GM23248 (cell line): ENCODE data around the gene CD46. TPM values are rescaled to one million over a fixed set of nuclear protein-coding genes. Genes with fewer than 3 reads are reported as not detected.

Experiments
- DNase-seq: peaks from one replicate; pipeline ENCODE4 v3.0.0-alpha.2; 2015
- H2AFZ ChIP-seq: fragments of 200-600 bp; sonication (generic); 2 replicates; pipeline ENCODE4 v1.6.1; 2016; ENCODE audit warnings: antibody characterized with exemption
- H3F3A ChIP-seq: fragments of 200-600 bp; sonication (generic); 2 replicates; pipeline ENCODE4 v1.6.1; 2016; ENCODE audit warnings: mild to moderate bottlenecking, antibody characterized with exemption, mixed run types; ENCODE audit not compliant: insufficient read depth
- H3K27ac ChIP-seq: fragments of 200-600 bp; sonication (generic); 2 replicates; pipeline ENCODE4 v1.5.1; 2016; ENCODE audit warnings: mild to moderate bottlenecking
- H3K27me3 ChIP-seq: fragments of 200-600 bp; sonication (generic); replicated peaks from 2 replicates; pipeline ENCODE4 v1.6.1; 2016; ENCODE audit warnings: mild to moderate bottlenecking; ENCODE audit not compliant: insufficient read depth
- H3K36me3 ChIP-seq: fragments of 200-600 bp; sonication (generic); 2 replicates; pipeline ENCODE4 v1.6.1; 2016; ENCODE audit warnings: low read depth, mild to moderate bottlenecking
- H3K4me1 ChIP-seq: fragments of 200-600 bp; sonication (generic); 2 replicates; pipeline ENCODE4 v1.6.1; 2016; ENCODE audit warnings: mild to moderate bottlenecking; ENCODE audit not compliant: insufficient read depth
- H3K4me2 ChIP-seq: fragments of 200-600 bp; sonication (generic); one replicate; pipeline ENCODE4 v1.6.1; 2016; ENCODE audit warnings: mild to moderate bottlenecking; ENCODE audit not compliant: unreplicated experiment
- H3K4me3 ChIP-seq: fragments of 200-600 bp; sonication (generic); 2 replicates; pipeline ENCODE4 v1.5.1; 2016; ENCODE audit warnings: mild to moderate bottlenecking
- H3K79me2 ChIP-seq: fragments of 200-600 bp; sonication (generic); 2 replicates; pipeline ENCODE4 v1.6.1; 2016; ENCODE audit warnings: mild to moderate bottlenecking; ENCODE audit not compliant: insufficient read depth
- H3K9ac ChIP-seq: fragments of 200-600 bp; sonication (generic); 2 replicates; pipeline ENCODE4 v1.6.1; 2016; ENCODE audit warnings: mild to moderate bottlenecking
- H3K9me2 ChIP-seq: fragments of 200-600 bp; sonication (generic); 2 replicates; pipeline ENCODE4 v1.6.1; 2016; ENCODE audit warnings: mixed run types, mild to moderate bottlenecking, moderate library complexity; ENCODE audit not compliant: insufficient read depth
- H3K9me3 ChIP-seq: fragments of 200-600 bp; sonication (generic); one replicate; pipeline ENCODE4 v1.6.1; 2017; ENCODE audit warnings: low read depth
- H4K20me1 ChIP-seq: fragments of 200-600 bp; sonication (generic); 2 replicates; pipeline ENCODE4 v1.6.0; 2016; ENCODE audit not compliant: insufficient read depth
- EZH2 ChIP-seq: fragments of 200-600 bp; sonication (generic); IDR thresholded peaks from 2 replicates; pipeline ENCODE4 v1.6.1; 2018; ENCODE audit warnings: antibody characterized with exemption, mild to moderate bottlenecking; ENCODE audit not compliant: insufficient read depth, poor library complexity, severe bottlenecking
- EZH2phosphoT487 ChIP-seq: fragments of 200-600 bp; sonication (generic); IDR thresholded peaks from 2 replicates; pipeline ENCODE4 v1.6.1; 2018; ENCODE audit warnings: antibody characterized with exemption, moderate library complexity, mild to moderate bottlenecking, low read depth; ENCODE audit not compliant: insufficient read depth
- WGBS, 2 experiments: methylation state at CpG; one replicate each; pipeline ENCODE4 v1.1.6; 2015 to 2017; ENCODE audit warnings: low lambda C conversion rate in 2 of 2, low coverage in 1 of 2; ENCODE audit errors: missing lambda C conversion rate in 2 of 2; 5-methylcytosine and 5-hydroxymethylcytosine counted together
- in situ Hi-C: fragments of 300-500 bp; cut with MboI; formaldehyde crosslinking; loops from 2 replicates; pipeline ENCODE4 v1.15.0; 2020
- polyA plus RNA-seq: library from polyadenylated mRNA; unstranded; fragments of >200 nt; fragmentation: Nextera tagmentation; extraction: Ambion mirVana; gene quantifications from 2 replicates; pipeline ENCODE4 v1.2.1, GENCODE V29; 2016
- total RNA-seq: library from RNA; depleted of rRNA; stranded (reverse); fragments of >200 nt; shearing (Covaris generic); gene quantifications from 2 replicates; pipeline ENCODE4 v1.2.3, GENCODE V29; 2014

CD46 gene
- total and polyA plus RNA-seq, 2 experiments from 2014 or later, result 49.2 to 117 TPM

- in situ Hi-C loops, result no loop called here
- DNase-seq, result no peak
- TF ChIP-seq EZH2phosphoT487, result no peak
- TF ChIP-seq EZH2, result no peak
- Histone ChIP-seq H3K9me3 (no peaks in the 10 kb centered on the region), H3K27ac (peak overlapping the region; percentile 33; the same call in 1 of the 2 replicates), H3F3A (peaks cover 4% of the 10 kb centered on the region; the same call in 1 of the 2 replicates), H3K27me3 (no peaks in the 10 kb centered on the region), H3K9me2 (no peaks in the 10 kb centered on the region), H3K4me3 (no peak overlapping the region), H4K20me1 (no peaks in the 10 kb centered on the region), H3K79me2 (peaks cover 4% of the 10 kb centered on the region; the same call in 1 of the 2 replicates), H3K4me1 (peaks cover 19% of the 10 kb centered on the region), H3K9ac (0 out of 2 replicates have a peak overlapping the region, but pooled peaks have one; percentile 60), H3K36me3 (no peaks in the 10 kb centered on the region), H2AFZ (no peak overlapping the region), H3K4me2 (peak overlapping the region; percentile 73)
- 90 to 95% methylated on average over 26 to 48 of the region's 48 CpGs for WGBS, 2 experiments
Measured at GRCh38 chr1:207817778-207818751, 66.2 kb downstream of the CD46 start.

GRCh38 chr1:207818971-207819451 is 67.2 kb downstream of the CD46 start:
- in situ Hi-C loops, result no loop called here
- no peak overlapping the region for H2AFZ ChIP-seq

GRCh38 chr1:207820568-207821463 is 69.0 kb downstream of the CD46 start:
- H3K4me1 ChIP-seq, result peaks cover 18% of the 10 kb centered on the region
- H3K27ac ChIP-seq, result no peak overlapping the region
- no peak overlapping the region for H3K4me2 ChIP-seq
- peaks cover 11% of the 10 kb centered on the region; the same call in 1 of the 2 replicates for H3F3A ChIP-seq
- H3K36me3 ChIP-seq, result no peaks in the 10 kb centered on the region
- H3K9me2 ChIP-seq, result no peaks in the 10 kb centered on the region
- in situ Hi-C loops, result no loop called here
- no peaks in the 10 kb centered on the region for H3K9me3 ChIP-seq
- WGBS, 2 experiments, result 89 to 90% methylated on average over 18 to 22 of the region's 22 CpGs
- DNase-seq, result no peak
- no peak for TF ChIP-seq EZH2phosphoT487
- TF ChIP-seq EZH2, result no peak
- H3K79me2 ChIP-seq, result peaks cover 8% of the 10 kb centered on the region; the same call in 1 of the 2 replicates
- no peak overlapping the region for H3K9ac ChIP-seq
- no peaks in the 10 kb centered on the region for H4K20me1 ChIP-seq
- no peak overlapping the region for H2AFZ ChIP-seq
- H3K4me3 ChIP-seq, result no peak overlapping the region
- H3K27me3 ChIP-seq, result no peaks in the 10 kb centered on the region

More at GRCh38 chr1:207818971-207819451, 67.2 kb downstream of the CD46 start:
- H3K4me2 ChIP-seq, result peak overlapping the region; percentile 73
- peak overlapping the region; percentile 49 for H3K4me3 ChIP-seq
- peaks cover 19% of the 10 kb centered on the region for H3K4me1 ChIP-seq
- H4K20me1 ChIP-seq, result no peaks in the 10 kb centered on the region
- peak overlapping the region; percentile 60 for H3K9ac ChIP-seq
- DNase-seq, result peak; percentile 75
- WGBS, 2 experiments, result 39 to 51% methylated on average over 16 to 18 of the region's 18 CpGs
- H3K27ac ChIP-seq, result peak overlapping the region; percentile 33; the same call in 1 of the 2 replicates
- H3K27me3 ChIP-seq, result no peaks in the 10 kb centered on the region
- peaks cover 4% of the 10 kb centered on the region; the same call in 1 of the 2 replicates for H3K79me2 ChIP-seq
- H3F3A ChIP-seq, result peaks cover 4% of the 10 kb centered on the region; the same call in 1 of the 2 replicates
- H3K9me2 ChIP-seq, result no peaks in the 10 kb centered on the region
- no peak for TF ChIP-seq EZH2
- no peak for TF ChIP-seq EZH2phosphoT487
- H3K9me3 ChIP-seq, result no peaks in the 10 kb centered on the region
- no peaks in the 10 kb centered on the region for H3K36me3 ChIP-seq

GRCh38 chr1:207821464-207822045 is 69.7 kb downstream of the CD46 start:
- Histone ChIP-seq H3K79me2 (peaks cover 8% of the 10 kb centered on the region; the same call in 1 of the 2 replicates), H3K36me3 (no peaks in the 10 kb centered on the region), H4K20me1 (no peaks in the 10 kb centered on the region), H3K27ac (no peak overlapping the region), H3F3A (peaks cover 11% of the 10 kb centered on the region; the same call in 1 of the 2 replicates), H3K4me1 (peaks cover 11% of the 10 kb centered on the region), H3K4me3 (no peak overlapping the region), H3K27me3 (no peaks in the 10 kb centered on the region), H2AFZ (no peak overlapping the region), H3K9me2 (no peaks in the 10 kb centered on the region), H3K9ac (no peak overlapping the region), H3K4me2 (no peak overlapping the region), H3K9me3 (no peaks in the 10 kb centered on the region)
- no peak for TF ChIP-seq EZH2phosphoT487
- TF ChIP-seq EZH2, result no peak
- in situ Hi-C loops, result no loop called here
- DNase-seq, result no peak
- 93% methylated on average over 17 of the region's 17 CpGs for WGBS, 2 experiments
